ENCODE results near the gene LCP1.

- TF ChIP-seq, protein P1, sequence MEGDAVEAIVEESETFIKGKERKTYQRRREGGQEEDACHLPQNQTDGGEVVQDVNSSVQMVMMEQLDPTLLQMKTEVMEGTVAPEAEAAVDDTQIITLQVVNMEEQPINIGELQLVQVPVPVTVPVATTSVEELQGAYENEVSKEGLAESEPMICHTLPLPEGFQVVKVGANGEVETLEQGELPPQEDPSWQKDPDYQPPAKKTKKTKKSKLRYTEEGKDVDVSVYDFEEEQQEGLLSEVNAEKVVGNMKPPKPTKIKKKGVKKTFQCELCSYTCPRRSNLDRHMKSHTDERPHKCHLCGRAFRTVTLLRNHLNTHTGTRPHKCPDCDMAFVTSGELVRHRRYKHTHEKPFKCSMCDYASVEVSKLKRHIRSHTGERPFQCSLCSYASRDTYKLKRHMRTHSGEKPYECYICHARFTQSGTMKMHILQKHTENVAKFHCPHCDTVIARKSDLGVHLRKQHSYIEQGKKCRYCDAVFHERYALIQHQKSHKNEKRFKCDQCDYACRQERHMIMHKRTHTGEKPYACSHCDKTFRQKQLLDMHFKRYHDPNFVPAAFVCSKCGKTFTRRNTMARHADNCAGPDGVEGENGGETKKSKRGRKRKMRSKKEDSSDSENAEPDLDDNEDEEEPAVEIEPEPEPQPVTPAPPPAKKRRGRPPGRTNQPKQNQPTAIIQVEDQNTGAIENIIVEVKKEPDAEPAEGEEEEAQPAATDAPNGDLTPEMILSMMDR (IDR thresholded peaks at IDR 0.05 in 4 of 5, conservative IDR thresholded peaks at IDR 0.05 in 1 of 5), result no peak
- TF ChIP-seq POLR2A (IDR thresholded peaks at IDR 0.05), result no peak
Observed at GRCh38 chr13:46113596-46113995, 68.4 kb downstream of the LCP1 start.
